C4-2B (cell line): Measurements from ENCODE around the gene FDX1.

ENCODE experiments used
- H3K27ac ChIP-seq: fragments of 450-650 bp; 2 replicates; pipeline ENCODE4 v1.5.1; 2017
- CTCF ChIP-seq: fragments of 450-650 bp; conservative IDR thresholded peaks from 2 replicates; pipeline ENCODE4 v1.5.1; 2017; ENCODE audit warnings: mild to moderate bottlenecking
- ZFX ChIP-seq: fragments of 450-650 bp; IDR thresholded peaks from 2 replicates; pipeline ENCODE4 v1.6.1; 2017

The FDX1 gene

DNA sequence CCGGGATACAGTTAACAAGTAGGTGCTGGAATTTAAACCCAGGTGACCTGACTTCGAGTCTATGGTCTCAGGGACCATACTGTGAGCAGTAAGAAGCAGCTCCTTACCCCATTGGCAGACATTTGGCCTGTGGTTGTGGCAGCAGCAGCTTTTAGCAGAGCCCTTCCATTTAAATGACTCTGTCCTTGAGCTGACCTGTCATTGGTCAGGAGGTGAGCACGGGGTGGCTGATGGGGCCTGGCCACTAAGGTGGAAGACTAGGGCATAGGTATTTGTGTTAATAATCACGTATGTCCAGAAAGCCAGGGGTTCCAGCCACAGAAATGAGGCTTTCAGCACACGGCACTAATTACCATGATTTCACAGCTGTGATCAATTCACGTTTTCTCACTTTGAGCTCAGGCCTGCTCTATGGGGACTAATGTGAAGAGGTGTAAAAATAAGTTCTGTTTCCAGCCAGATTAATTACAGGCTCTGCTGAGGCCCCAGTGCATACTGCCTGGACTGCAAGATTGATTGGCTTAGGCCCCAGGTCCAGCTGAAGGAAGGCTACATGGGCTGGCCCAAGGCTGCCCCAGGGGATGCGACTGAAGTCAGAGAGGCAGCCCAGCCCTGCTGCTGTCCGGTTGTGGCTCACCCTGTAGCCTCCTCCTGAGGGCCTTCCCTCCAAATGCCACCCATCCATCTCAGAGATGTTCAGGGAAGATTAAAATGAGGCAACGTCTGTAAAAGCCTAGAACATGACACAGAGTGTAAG is 76.0 kb downstream of the FDX1 start:
- TF ChIP-seq CTCF (no peak), ZFX (no peak)
- H3K27ac ChIP-seq, result no peak overlapping the region

DNA sequence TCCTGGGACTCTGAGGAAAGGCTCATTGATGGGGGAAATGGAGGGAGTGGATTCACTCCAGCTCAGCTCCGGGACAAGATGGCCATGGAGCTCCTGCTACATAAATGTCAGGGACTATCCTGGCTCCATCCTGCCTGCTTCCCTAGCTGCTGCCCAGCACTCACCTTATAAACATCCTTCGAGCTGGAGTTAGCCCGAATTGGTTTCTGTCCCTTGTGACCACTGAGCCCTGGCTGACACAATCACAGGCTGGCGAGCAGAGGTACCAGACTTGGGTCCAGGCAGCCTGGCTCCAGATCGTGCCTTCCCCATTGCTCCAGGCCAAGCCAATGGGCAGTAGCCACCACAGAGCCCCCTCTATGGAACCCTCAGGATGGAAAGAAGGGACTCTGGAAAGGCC is 77.6 kb downstream of the FDX1 start:
- H3K27ac ChIP-seq, result no peak overlapping the region

DNA sequence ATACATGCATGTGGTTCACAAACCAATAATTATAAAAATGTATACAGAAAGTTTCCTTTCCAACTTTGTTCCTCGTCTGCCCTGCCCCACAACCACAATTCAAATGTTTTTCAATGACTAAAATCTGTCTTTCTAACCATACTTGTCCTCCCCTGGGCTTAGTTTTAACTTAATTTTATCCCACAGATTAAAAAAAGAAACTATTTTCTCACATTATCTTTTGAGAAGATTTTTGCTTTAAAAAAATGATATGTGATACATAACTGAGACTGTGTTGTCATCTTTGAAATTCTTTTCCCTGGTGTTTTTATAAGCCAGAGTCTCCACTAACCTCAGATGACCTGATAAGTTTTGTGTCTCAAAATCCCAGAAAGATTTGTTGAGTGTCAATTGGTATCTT is 79.0 kb downstream of the FDX1 start:
- no peak for TF ChIP-seq ZFX
- no peak for TF ChIP-seq CTCF
- peak overlapping the region; percentile 54; the same call in 1 of the 2 replicates for H3K27ac ChIP-seq

More for the DNA sequence above, 77.6 kb downstream of the FDX1 start:
- TF ChIP-seq CTCF, result no peak
- no peak for TF ChIP-seq ZFX

GRCh38 chr11:110509472-110509871 is 79.7 kb downstream of the FDX1 start:
- TF ChIP-seq CTCF (no peak), ZFX (no peak)
- H3K27ac ChIP-seq, result peak overlapping the region; percentile 54; the same call in 1 of the 2 replicates

DNA sequence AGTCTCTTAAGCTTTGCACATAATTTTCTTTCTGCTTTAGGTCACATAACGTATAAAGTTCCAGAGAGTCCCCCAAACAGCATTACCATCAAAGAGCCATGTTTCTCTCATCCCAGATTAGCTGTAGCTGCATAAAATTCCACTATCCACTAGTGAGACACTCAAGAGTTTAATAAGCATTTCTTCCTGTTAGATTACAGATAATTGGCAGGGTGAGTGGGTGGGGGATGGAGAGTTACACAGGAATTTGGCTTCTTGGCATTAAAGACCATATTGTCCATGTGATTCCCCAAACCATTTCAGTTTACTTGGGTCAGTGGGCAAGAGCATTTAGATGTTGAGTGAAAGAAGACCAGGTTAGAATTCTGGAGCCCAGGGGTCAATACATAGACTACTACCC is 82.3 kb downstream of the FDX1 start:
- H3K27ac ChIP-seq, result no peak overlapping the region
- no peak for TF ChIP-seq CTCF
- no peak for TF ChIP-seq ZFX

GRCh38 chr11:110513259-110513801 is 83.6 kb downstream of the FDX1 start:
- no peak overlapping the region for H3K27ac ChIP-seq
- TF ChIP-seq ZFX (no peak), CTCF (no peak)

DNA sequence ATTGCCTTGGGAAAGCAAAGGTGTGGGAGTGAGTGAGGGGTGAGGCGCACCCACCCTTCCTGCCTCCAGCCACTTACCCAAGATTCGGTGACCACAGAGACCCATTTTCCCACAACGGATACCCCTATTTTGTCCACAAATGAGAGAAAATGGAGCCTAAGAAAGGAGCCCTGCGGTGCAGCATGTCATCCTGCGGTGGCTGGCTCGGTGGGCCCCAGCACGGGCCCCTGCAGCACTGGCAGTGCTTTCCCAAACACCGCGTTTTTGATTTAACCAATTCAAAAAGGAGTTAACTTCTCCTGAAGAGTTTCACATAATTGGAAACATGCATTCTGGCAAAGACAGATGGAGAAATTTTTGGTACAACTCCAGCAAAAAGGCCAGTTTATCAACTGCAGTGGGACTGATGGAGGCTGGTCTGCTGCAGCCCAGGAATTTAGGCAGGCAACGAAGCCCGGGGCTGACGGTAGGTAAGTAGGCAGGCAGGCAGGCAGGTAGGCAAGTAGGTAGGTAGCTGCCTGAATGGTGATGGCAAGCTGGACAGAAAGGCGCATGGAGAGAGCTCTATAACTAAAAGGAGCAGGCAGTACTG is 84.2 kb downstream of the FDX1 start:
- H3K27ac ChIP-seq, result no peak overlapping the region
- TF ChIP-seq ZFX, result no peak
- no peak for TF ChIP-seq CTCF
